HL-60/S4 treated with retinoic acid at 250 ng/mL for 4 days and 3 days (cell line): ENCODE data around the gene SCARB2.

Source experiments
- in situ Hi-C: fragments of 300-500 bp; cut with MboI; formaldehyde crosslinking; loops from 2 replicates; pipeline ENCODE4 v1.7.0; 2022; ENCODE audit warnings: low sequenced_read_pairs

Gene SCARB2

DNA sequence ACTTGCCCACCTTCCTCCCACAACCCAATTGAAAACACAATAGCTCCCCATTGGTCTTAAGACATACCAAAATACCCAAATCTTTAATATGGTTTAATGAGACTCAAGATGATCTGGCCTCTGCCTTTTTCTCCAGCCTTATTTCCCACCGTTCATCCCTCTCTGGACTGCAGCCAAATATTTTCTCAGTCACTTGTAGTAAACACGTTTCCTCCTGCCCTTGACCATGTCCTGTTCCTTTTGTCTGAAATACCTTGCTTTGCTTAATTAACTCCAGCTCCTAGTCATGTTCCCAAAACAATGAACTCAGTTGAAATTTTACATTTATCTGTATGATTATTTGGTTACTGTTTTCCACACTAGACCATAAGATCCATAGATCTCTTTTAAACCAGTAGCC, 57.0 kb downstream of the SCARB2 start:
- in situ Hi-C loops: no loop called here

GRCh38 chr4:76155979-76156378, 57.6 kb downstream of the SCARB2 start:
- in situ Hi-C loops: no loop called here

DNA sequence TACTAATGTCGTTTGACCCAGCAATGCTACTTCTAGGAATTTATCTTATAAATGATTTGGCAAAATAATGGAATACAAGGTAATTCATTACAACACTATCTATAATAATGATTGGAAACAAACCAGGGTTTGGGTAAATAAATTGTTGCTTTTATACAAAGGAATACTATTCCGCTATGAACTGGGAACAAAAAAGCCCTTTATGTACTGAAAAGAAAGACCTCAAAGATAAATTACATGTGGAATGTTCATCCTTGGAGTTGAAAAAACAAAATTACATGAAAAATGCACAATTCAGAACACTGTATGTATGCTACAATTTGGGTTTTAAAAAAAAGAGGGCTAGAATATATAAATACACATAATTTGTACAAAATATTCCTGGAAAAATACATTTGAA, 60.3 kb downstream of the SCARB2 start:
- in situ Hi-C loops: no loop called here

DNA sequence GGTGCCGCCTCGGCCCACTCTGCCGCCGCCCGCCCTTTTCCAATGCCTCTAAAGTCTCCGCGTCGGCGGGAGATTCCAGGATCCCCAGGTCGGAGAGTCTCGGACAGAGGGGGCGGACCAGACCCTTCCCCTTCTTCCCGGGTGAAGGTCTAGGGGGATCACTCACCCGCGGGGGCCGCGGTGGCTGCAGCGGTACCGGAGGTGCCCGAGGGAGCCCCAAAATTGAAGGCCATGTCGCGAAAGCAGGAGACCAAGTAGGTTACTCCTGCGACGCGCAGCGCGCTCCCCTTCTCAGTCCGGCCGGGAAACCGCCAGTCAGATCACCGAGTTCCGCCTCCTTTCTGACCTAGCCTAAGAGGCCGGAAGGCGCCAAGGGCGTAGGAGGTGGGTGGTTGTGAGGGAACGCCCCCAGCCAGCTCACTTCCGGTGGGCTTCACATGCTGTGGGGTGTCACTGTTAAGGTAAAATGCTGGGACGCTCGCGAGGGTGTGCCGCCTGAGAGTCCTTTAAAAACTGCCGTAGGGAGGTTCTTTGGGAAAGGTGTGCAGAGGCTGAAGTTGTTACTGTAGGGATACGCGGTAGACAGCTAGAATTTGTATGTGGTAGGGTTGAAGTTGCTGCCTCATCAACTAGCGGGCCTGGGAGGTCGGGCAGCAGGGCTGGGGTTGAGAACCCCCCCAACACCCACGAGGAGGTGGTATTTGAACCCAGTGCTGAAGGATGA, 65.3 kb downstream of the SCARB2 start, which contains the start of gene NUP54:
TSS of gene NUP54 (minus strand) at position 256 of the 724 bp plus-strand sequence. CDS start at position 233, 23 bp downstream.
- in situ Hi-C loops: no loop called here

DNA sequence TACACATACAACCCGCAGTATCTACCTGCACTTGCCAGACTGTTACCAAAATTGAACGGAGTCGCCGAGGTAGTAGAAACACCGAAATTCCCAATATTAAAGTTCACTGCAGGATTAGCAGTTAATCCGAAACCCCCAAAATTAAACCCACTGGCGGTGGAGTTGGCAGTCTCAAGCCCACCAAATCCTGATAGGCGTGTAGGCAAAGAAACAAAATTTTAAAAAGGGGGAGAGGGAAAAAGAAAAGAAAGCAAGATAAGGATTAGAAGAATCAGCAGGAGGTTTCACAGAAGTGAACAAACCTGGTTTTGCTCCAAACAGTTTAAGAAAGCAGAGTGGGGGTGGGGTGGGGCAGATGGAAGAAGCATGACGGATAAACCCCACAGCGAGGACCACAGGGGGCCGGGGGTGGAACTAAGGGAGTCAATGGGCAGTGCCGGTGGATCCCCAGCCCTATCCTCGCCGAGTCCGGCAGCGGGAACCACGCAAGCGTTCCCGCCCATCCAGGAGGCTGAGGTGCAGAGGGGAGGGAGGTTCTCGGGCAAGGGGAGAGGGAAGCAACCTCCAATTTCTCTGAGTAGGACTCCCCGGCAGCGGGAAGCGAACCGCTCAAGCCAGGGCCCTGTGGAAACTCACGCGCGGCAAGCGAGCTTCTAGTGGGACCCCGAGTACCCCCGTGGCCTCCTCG, 66.0 kb downstream of the SCARB2 start:
- in situ Hi-C loops: no loop called here

DNA sequence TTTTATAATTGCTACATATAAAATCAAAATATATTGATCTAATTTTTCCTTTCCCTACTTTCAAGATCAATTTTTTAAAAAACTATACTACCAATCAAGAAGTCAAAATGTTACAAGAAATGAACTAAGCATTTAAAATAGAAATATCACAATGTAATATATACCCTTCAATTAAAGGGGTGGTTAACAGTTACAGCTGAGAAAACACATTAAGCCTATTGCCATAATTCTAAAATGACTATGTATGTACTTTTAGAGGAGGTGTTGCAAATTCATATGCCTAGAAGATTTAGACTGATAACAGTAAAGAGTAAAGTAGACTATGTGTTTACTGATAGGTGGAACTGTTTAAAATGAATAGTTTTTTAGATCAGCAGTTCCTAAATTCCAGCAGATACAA, 69.1 kb downstream of the SCARB2 start:
- in situ Hi-C loops: no loop called here

GRCh38 chr4:76141241-76141640, 72.4 kb downstream of the SCARB2 start:
- in situ Hi-C loops: no loop called here

DNA sequence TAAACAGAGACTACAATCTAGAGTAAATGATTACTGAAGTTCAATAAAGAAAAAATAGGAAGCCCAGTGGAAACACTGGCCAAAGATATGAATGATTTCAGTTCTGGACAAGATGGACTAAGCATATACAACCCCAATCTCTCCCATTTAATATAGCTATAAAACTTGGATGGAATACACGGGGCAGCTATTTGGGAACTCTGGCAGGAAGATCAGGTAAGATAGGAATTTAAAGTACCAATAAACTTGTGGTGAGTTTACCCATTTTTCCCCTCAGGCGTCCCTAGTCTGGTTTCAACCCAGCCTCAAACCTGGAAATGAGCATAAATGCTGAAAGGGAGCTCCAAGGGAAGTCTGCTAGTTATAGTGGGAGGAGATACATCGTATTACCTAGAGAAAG, 85.9 kb downstream of the SCARB2 start:
- in situ Hi-C loops: no loop called here

DNA sequence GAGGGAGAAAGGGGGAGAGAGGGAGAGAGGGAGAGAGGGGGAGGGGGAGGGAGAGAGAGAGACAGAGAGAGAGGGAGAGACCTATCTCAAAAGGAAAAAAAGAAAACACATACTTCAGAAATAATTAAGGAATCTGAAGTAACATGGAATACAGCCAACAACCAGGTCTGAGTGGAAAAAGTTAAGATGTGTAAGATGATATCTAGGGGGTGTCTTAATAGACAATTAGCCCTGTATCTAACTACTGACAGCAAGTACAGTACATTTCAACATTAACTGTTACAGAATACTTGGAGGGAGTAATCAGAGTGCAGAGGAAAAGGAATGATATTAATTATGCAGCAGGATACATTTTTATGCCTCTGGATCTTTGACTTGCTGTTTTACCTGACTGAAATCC, 87.8 kb downstream of the SCARB2 start:
- in situ Hi-C loops: no loop called here

GRCh38 chr4:76120199-76120598, 93.4 kb downstream of the SCARB2 start:
- in situ Hi-C loops: no loop called here

- in situ Hi-C loops: no loop called here
These were observed 96.1 kb downstream of the SCARB2 start for GRCh38 chr4:76117536-76117935.

- in situ Hi-C loops: no loop called here
These were observed 96.8 kb downstream of the SCARB2 start for GRCh38 chr4:76116821-76117220.
